ENCODE measurements around the gene ACTG1. TPM values are rescaled to one million over a fixed set of nuclear protein-coding genes. Genes with fewer than 3 reads are reported as not detected.

ACTG1 gene
- polyA plus RNA-seq, 3 donors: 2,933 to 3,390 (median 3,165) TPM

GRCh38 chr17:81480140-81481072 lies 32.2 kb downstream of the ACTG1 start:
- no peak for DNase-seq (ENCODE audit: extremely low read depth in 1 of 11, low read depth in 9 of 11, low spot score in 4 of 11)

- DNase-seq (ENCODE audit: extremely low read depth in 1 of 11, low read depth in 9 of 11, low spot score in 4 of 11): no peak
These were observed 33.2 kb downstream of the ACTG1 start for GRCh38 chr17:81479175-81480071.

- no peak for DNase-seq (ENCODE audit: extremely low read depth in 1 of 11, low read depth in 9 of 11, low spot score in 4 of 11)
These were observed 34.5 kb downstream of the ACTG1 start for GRCh38 chr17:81478119-81478518.

GRCh38 chr17:81477173-81477572 lies 35.4 kb downstream of the ACTG1 start:
- no peak for DNase-seq (ENCODE audit: extremely low read depth in 1 of 11, low read depth in 9 of 11, low spot score in 4 of 11)

- no peak for DNase-seq (ENCODE audit: extremely low read depth in 1 of 11, low read depth in 9 of 11, low spot score in 4 of 11)
These were observed 36.0 kb downstream of the ACTG1 start for GRCh38 chr17:81476635-81477034.

GRCh38 chr17:81476097-81476496 lies 36.5 kb downstream of the ACTG1 start:
- DNase-seq (ENCODE audit: extremely low read depth in 1 of 11, low read depth in 9 of 11, low spot score in 4 of 11): no peak

- no peak for DNase-seq (ENCODE audit: extremely low read depth in 1 of 11, low read depth in 9 of 11, low spot score in 4 of 11)
These were observed 37.6 kb downstream of the ACTG1 start for GRCh38 chr17:81474958-81475357.

GRCh38 chr17:81473019-81473418 lies 39.6 kb downstream of the ACTG1 start:
- no peak for DNase-seq (ENCODE audit: extremely low read depth in 1 of 11, low read depth in 9 of 11, low spot score in 4 of 11)

- peak in 8 of 11 donors; percentile 60 to 85 (median 74) for DNase-seq (ENCODE audit: extremely low read depth in 1 of 11, low read depth in 9 of 11, low spot score in 4 of 11)
These were observed 40.7 kb downstream of the ACTG1 start for GRCh38 chr17:81471818-81472456.

GRCh38 chr17:81470944-81471817 lies 41.4 kb downstream of the ACTG1 start:
- no peak for DNase-seq (ENCODE audit: extremely low read depth in 1 of 11, low read depth in 9 of 11, low spot score in 4 of 11)

- no peak for DNase-seq (ENCODE audit: extremely low read depth in 1 of 11, low read depth in 9 of 11, low spot score in 4 of 11)
These were observed 42.2 kb downstream of the ACTG1 start for GRCh38 chr17:81470270-81470943.

GRCh38 chr17:81469266-81469665 lies 43.3 kb downstream of the ACTG1 start:
- DNase-seq (ENCODE audit: extremely low read depth in 1 of 11, low read depth in 9 of 11, low spot score in 4 of 11): no peak

- no peak for DNase-seq (ENCODE audit: extremely low read depth in 1 of 11, low read depth in 9 of 11, low spot score in 4 of 11)
These were observed 43.9 kb downstream of the ACTG1 start for GRCh38 chr17:81468770-81469121.

- no peak for DNase-seq (ENCODE audit: extremely low read depth in 1 of 11, low read depth in 9 of 11, low spot score in 4 of 11)
These were observed 44.4 kb downstream of the ACTG1 start for GRCh38 chr17:81468111-81468769.

GRCh38 chr17:81466564-81467472 lies 45.8 kb downstream of the ACTG1 start:
- no peak for DNase-seq (ENCODE audit: extremely low read depth in 1 of 11, low read depth in 9 of 11, low spot score in 4 of 11)

- DNase-seq (ENCODE audit: extremely low read depth in 1 of 11, low read depth in 9 of 11, low spot score in 4 of 11): no peak
These were observed 46.7 kb downstream of the ACTG1 start for GRCh38 chr17:81465910-81466309.

GRCh38 chr17:81464586-81464985 lies 48.0 kb downstream of the ACTG1 start:
- no peak for DNase-seq (ENCODE audit: extremely low read depth in 1 of 11, low read depth in 9 of 11, low spot score in 4 of 11)

Measured in renal cortex interstitium (tissue), 11 donors.